Measurements from ENCODE around the gene C11orf54.

GRCh38 chr11:93813974-93814373 is 72.5 kb downstream of the C11orf54 start:
- TF ChIP-seq POLR2A (IDR thresholded peaks at IDR 0.05; ENCODE audit: low read length) (no peak), GATA1 (IDR thresholded peaks at IDR 0.05; ENCODE audit: low read depth, low read length) (no peak)

Measured in erythroblast (primary cell).